OCI-LY3 (cell line): ENCODE data around the gene HERC3.

ENCODE experiments used
- EZH2phosphoT487 ChIP-seq: fragments of 200-600 bp; shearing (Covaris generic); IDR thresholded peaks from 2 replicates; pipeline ENCODE4 v1.6.1; 2018; ENCODE audit warnings: antibody characterized with exemption, mixed run types, low read depth
- TF ChIP-seq, protein P1 (sequence below): fragments of 200-600, 300-600 bp; sonication (generic); IDR thresholded peaks from 2 replicates; pipeline ENCODE4 v1.5.1; 2014; ENCODE audit warnings: antibody characterized with exemption, low read length, low read depth

DNA sequence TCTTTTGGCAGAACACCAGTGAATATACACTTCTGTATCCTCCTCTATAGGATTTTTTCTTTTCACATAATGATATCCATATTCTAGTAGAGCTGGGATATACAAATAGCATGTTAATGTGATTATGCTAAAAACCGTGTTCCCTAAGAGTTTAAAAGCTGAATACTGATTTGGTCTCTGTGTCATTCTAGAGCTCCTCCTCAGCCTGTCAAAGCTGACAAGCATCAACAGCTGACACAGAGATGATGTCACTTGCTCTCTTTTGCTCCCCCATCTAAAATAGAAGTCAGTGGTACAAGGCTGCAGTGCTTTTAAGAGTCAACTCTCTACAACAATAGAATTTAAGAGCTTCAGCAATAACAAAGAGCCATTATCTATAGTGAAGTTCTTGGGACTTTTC is 17.1 kb upstream of the HERC3 start:
- TF ChIP-seq, protein P1, sequence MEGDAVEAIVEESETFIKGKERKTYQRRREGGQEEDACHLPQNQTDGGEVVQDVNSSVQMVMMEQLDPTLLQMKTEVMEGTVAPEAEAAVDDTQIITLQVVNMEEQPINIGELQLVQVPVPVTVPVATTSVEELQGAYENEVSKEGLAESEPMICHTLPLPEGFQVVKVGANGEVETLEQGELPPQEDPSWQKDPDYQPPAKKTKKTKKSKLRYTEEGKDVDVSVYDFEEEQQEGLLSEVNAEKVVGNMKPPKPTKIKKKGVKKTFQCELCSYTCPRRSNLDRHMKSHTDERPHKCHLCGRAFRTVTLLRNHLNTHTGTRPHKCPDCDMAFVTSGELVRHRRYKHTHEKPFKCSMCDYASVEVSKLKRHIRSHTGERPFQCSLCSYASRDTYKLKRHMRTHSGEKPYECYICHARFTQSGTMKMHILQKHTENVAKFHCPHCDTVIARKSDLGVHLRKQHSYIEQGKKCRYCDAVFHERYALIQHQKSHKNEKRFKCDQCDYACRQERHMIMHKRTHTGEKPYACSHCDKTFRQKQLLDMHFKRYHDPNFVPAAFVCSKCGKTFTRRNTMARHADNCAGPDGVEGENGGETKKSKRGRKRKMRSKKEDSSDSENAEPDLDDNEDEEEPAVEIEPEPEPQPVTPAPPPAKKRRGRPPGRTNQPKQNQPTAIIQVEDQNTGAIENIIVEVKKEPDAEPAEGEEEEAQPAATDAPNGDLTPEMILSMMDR, result no peak
- TF ChIP-seq EZH2phosphoT487, result no peak
